ENCODE results near the gene CLIC6.

DNA sequence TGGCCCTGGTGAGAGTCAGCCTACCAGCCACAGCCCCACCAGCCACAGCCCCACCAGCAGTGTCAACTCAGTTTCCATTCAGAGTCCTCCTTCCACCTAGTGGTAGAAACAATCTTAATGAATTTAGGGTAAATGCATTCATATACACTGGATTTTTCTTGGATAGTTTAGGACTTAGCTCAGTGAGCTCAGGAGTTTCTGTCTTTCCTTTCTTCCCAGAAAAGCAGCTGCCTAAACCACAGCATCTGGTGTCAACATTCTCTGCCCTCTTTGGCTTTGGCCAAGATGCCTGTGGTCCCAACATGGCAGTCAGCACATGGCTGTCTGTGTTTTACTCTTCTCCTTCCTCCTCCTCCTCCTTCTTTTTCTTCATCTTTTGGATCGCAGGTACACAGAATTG is 94.0 kb downstream of the CLIC6 start:
- TF ChIP-seq POLR2A (IDR thresholded peaks at IDR 0.05), result no peak
- TF ChIP-seq, protein P1, sequence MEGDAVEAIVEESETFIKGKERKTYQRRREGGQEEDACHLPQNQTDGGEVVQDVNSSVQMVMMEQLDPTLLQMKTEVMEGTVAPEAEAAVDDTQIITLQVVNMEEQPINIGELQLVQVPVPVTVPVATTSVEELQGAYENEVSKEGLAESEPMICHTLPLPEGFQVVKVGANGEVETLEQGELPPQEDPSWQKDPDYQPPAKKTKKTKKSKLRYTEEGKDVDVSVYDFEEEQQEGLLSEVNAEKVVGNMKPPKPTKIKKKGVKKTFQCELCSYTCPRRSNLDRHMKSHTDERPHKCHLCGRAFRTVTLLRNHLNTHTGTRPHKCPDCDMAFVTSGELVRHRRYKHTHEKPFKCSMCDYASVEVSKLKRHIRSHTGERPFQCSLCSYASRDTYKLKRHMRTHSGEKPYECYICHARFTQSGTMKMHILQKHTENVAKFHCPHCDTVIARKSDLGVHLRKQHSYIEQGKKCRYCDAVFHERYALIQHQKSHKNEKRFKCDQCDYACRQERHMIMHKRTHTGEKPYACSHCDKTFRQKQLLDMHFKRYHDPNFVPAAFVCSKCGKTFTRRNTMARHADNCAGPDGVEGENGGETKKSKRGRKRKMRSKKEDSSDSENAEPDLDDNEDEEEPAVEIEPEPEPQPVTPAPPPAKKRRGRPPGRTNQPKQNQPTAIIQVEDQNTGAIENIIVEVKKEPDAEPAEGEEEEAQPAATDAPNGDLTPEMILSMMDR (IDR thresholded peaks at IDR 0.05 in 4 of 5, conservative IDR thresholded peaks at IDR 0.05 in 1 of 5), result no peak

All from gastrocnemius medialis (tissue), 4 donors.